HG03139 (cell line): ENCODE results near the gene ARMC7.
A peak's percentile ranks its signal among the peaks of the same experiment; 100 is the strongest.
"Not testable (repeated sequence)": the region's sequence is repeated elsewhere in the genome, so short reads cannot be mapped to it uniquely, and the experiment has no call there.

ENCODE experiments used
- ATAC-seq: cut with Tn5 transposase; IDR thresholded peaks from one replicate; pipeline ENCODE4 v1.9.1; 2021; ENCODE audit not compliant: unreplicated experiment

The ARMC7 gene

GRCh38 chr17:75152523-75152921 lies 42.8 kb downstream of the ARMC7 start:
- ATAC-seq: no peak

GRCh38 chr17:75152922-75153779 lies 43.4 kb downstream of the ARMC7 start:
- no peak for ATAC-seq

GRCh38 chr17:75153780-75154194 lies 44.0 kb downstream of the ARMC7 start:
- peak; percentile 2 for ATAC-seq

- peak; percentile 89 for ATAC-seq
These were observed 44.7 kb downstream of the ARMC7 start, which contains the start of gene JPT1 for GRCh38 chr17:75154195-75155106. TSS of gene JPT1 (minus strand) at chr17:75154512. CDS start at chr17:75154397, 115 bp downstream.

GRCh38 chr17:75155191-75155601 lies 45.4 kb downstream of the ARMC7 start:
- no peak for ATAC-seq

GRCh38 chr17:75158480-75158879 lies 48.7 kb downstream of the ARMC7 start:
- not testable (repeated sequence) for ATAC-seq

- no peak for ATAC-seq
These were observed 49.6 kb downstream of the ARMC7 start for GRCh38 chr17:75159196-75160031.

- ATAC-seq: no peak
These were observed 50.4 kb downstream of the ARMC7 start for GRCh38 chr17:75160211-75160610.

GRCh38 chr17:75163074-75163473 lies 53.3 kb downstream of the ARMC7 start:
- no peak for ATAC-seq

- not testable (repeated sequence) for ATAC-seq
These were observed 54.8 kb downstream of the ARMC7 start for GRCh38 chr17:75164606-75165005.

- ATAC-seq: no peak
These were observed 59.2 kb downstream of the ARMC7 start for GRCh38 chr17:75168998-75169397.

GRCh38 chr17:75173526-75173925 lies 63.8 kb downstream of the ARMC7 start:
- no peak for ATAC-seq

GRCh38 chr17:75174996-75175395 lies 65.2 kb downstream of the ARMC7 start:
- no peak for ATAC-seq

- no peak for ATAC-seq
These were observed 66.9 kb downstream of the ARMC7 start for GRCh38 chr17:75176625-75177024.

GRCh38 chr17:75178453-75178852 lies 68.7 kb downstream of the ARMC7 start:
- ATAC-seq: no peak
